CD1c-positive myeloid dendritic cell (primary cell): ENCODE measurements around the gene MEST.
"Not testable (repeated sequence)": the region's sequence is repeated elsewhere in the genome, so short reads cannot be mapped to it uniquely, and the experiment has no call there.

ENCODE experiments used
- DNase-seq: peaks from one replicate; pipeline ENCODE4 v3.0.0-alpha.2; 2016; ENCODE audit errors: extremely low spot score

The MEST gene

GRCh38 chr7:130523519-130524125 is 31.7 kb downstream of the MEST start:
- not testable (repeated sequence) for DNase-seq

GRCh38 chr7:130524628-130525027 is 32.7 kb downstream of the MEST start:
- no peak for DNase-seq

GRCh38 chr7:130527752-130528355 is 36.0 kb downstream of the MEST start:
- not testable (repeated sequence) for DNase-seq

GRCh38 chr7:130529417-130529816 is 37.5 kb downstream of the MEST start:
- no peak for DNase-seq

- DNase-seq, result not testable (repeated sequence)
These were observed 46.0 kb downstream of the MEST start for GRCh38 chr7:130537894-130538293.

GRCh38 chr7:130541287-130541686 is 49.4 kb downstream of the MEST start:
- not testable (repeated sequence) for DNase-seq

GRCh38 chr7:130542297-130542696 is 50.4 kb downstream of the MEST start:
- DNase-seq, result not testable (repeated sequence)

- DNase-seq, result no peak
These were observed 51.7 kb downstream of the MEST start for GRCh38 chr7:130543487-130544010.

GRCh38 chr7:130544356-130544755 is 52.5 kb downstream of the MEST start:
- no peak for DNase-seq

GRCh38 chr7:130553398-130554029 is 61.6 kb downstream of the MEST start:
- DNase-seq, result no peak

GRCh38 chr7:130554481-130554880 is 62.6 kb downstream of the MEST start:
- DNase-seq, result no peak
